K562 (cell line): ENCODE results near the gene SLC37A3. TPM values are rescaled to one million over a fixed set of nuclear protein-coding genes. Genes with fewer than 3 reads are reported as not detected.
A peak's percentile ranks its signal among the peaks of the same experiment; 100 is the strongest.

ENCODE experiments used
- ATF7 ChIP-seq: fragments of 450-650 bp; IDR thresholded peaks from 2 replicates; pipeline ENCODE4 v1.7.1; 2014; ENCODE audit warnings: mild to moderate bottlenecking, moderate library complexity
- ESRRA ChIP-seq: fragments of 450-650 bp; IDR thresholded peaks from 2 replicates; pipeline ENCODE4 v1.6.1; 2014; ENCODE audit warnings: low read depth, mild to moderate bottlenecking, moderate library complexity, borderline replicate concordance
- FOS ChIP-seq: IDR thresholded peaks from 3 replicates; pipeline ENCODE4 v1.6.1; 2011; ENCODE audit not compliant: insufficient read length; ENCODE audit errors: extremely low read depth
- KAT7 ChIP-seq: sonication (generic); formaldehyde crosslinking; IDR thresholded peaks from 2 replicates; pipeline ENCODE4 v1.8.0; 2022; ENCODE audit warnings: missing genetic modification reagents, mild to moderate bottlenecking, borderline replicate concordance
- KDM2B ChIP-seq: fragments of 250-450 bp; sonication (Bioruptor Pico); IDR thresholded peaks from 2 replicates; pipeline ENCODE4 v1.8.0; 2021; ENCODE audit warnings: mild to moderate bottlenecking, moderate library complexity
- KLF10 ChIP-seq: fragments of 250-450 bp; sonication (Bioruptor Pico); IDR thresholded peaks from 2 replicates; pipeline ENCODE4 v1.6.1; 2021; ENCODE audit warnings: matching md5 sums
- MAFG ChIP-seq: fragments of 450-650 bp; conservative IDR thresholded peaks from 2 replicates; pipeline ENCODE4 v1.6.1; 2016; ENCODE audit warnings: missing genetic modification characterization, missing compliant biosample characterization
- MAFK ChIP-seq: IDR thresholded peaks from 2 replicates; pipeline ENCODE4 v1.6.1; 2011; ENCODE audit warnings: low read length, improper control_type of control experiment
- MAZ ChIP-seq, 2 experiments: fragments of 450-650 bp in 1 of 2; sonication (generic) in 1 of 2; formaldehyde crosslinking; IDR thresholded peaks in 1 of 2; conservative IDR thresholded peaks in 1 of 2; 2 replicates each; pipeline versions ENCODE4 v1.4.0 to v1.5.0; 2020; ENCODE audit warnings: mild to moderate bottlenecking in 1 of 2, missing genetic modification reagents in 1 of 2
- OTX1 ChIP-seq: fragments of 450-650 bp; formaldehyde crosslinking; IDR thresholded peaks from 2 replicates; pipeline ENCODE4 v1.4.0; 2022; ENCODE audit warnings: mild to moderate bottlenecking
- POLR2B ChIP-seq: fragments of 450-650 bp; IDR thresholded peaks from 2 replicates; pipeline ENCODE4 v1.6.1; 2018; ENCODE audit warnings: low read depth; ENCODE audit not compliant: partially characterized antibody
- PYGO2 ChIP-seq: fragments of 450-650 bp; IDR thresholded peaks from 2 replicates; pipeline ENCODE4 v1.6.1; 2016; ENCODE audit warnings: mild to moderate bottlenecking, missing genetic modification characterization, moderate library complexity, missing compliant biosample characterization
- SMAD3 ChIP-seq: fragments of 450-650 bp; formaldehyde crosslinking; conservative IDR thresholded peaks from 2 replicates; pipeline ENCODE4 v1.4.0; 2020; ENCODE audit warnings: mild to moderate bottlenecking
- XRCC4 ChIP-seq: IDR thresholded peaks from one replicate; pipeline ENCODE4 v1.6.1; 2011; ENCODE audit not compliant: insufficient read depth, insufficient read length; ENCODE audit errors: extremely low read depth
- ZNF324 ChIP-seq: fragments of 250-450 bp; sonication (Bioruptor Pico); IDR thresholded peaks from 2 replicates; pipeline ENCODE4 v1.4.0; 2020; ENCODE audit warnings: mild to moderate bottlenecking
- ZNF583 ChIP-seq: fragments of 250-450 bp; sonication (Bioruptor Pico); IDR thresholded peaks from 2 replicates; pipeline ENCODE4 v1.4.0; 2020
- polyA plus RNA-seq, 8 experiments: library from polyadenylated mRNA; depleted of rRNA in 4 of 8; stranded (reverse) in 5 of 8; unstranded in 3 of 8; fragments of >200 nt; fragmentation: Nextera tagmentation in 2 of 8; fragmentation: Illumina TruSeq in 1 of 8; extraction: Ambion mirVana in 2 of 8; extraction: Trizol in 1 of 8; gene quantifications; 2 replicates each; pipeline versions ENCODE4 v1.2.1 to v1.2.3, GENCODE V29; 2011 to 2014; ENCODE audit warnings: inconsistent platforms in 1 of 8, missing spikeins in 1 of 8
- total RNA-seq, 7 experiments: library from RNA; depleted of rRNA in 6 of 7; stranded (reverse); fragments of >200 nt in 6 of 7; fragmentation: Illumina TruSeq in 2 of 7; extraction: Trizol in 2 of 7; gene quantifications; 2 replicates each; pipeline versions ENCODE4 v1.2.1 to v1.2.3, GENCODE V29; 2011 to 2021; ENCODE audit warnings: low replicate concordance in 1 of 7
- TF ChIP-seq, protein P1 (sequence below): sonication (generic); formaldehyde crosslinking; IDR thresholded peaks from 2 replicates; pipeline ENCODE4 v1.8.1; 2022; ENCODE audit warnings: missing genetic modification reagents
- TF ChIP-seq, protein P2 (sequence below): fragments of 450-650 bp; IDR thresholded peaks from 2 replicates; pipeline ENCODE4 v1.6.1; 2018; ENCODE audit not compliant: partially characterized antibody
- TF ChIP-seq, protein P3 (sequence below): fragments of 450-650 bp; formaldehyde crosslinking; IDR thresholded peaks from 2 replicates; pipeline ENCODE4 v1.4.0; 2022; ENCODE audit warnings: missing genetic modification characterization
- TF ChIP-seq, protein P4 (sequence below), 2 experiments: fragments of 450-650 bp; conservative IDR thresholded peaks; 2 replicates each; pipeline ENCODE4 v1.6.1; 2017; ENCODE audit warnings: mild to moderate bottlenecking in 2 of 2, moderate library complexity in 2 of 2

Gene SLC37A3
- total and polyA plus RNA-seq, 9 of the 15 experiments (the other 6 are each of a cell fraction or from before 2014, with no cell fraction given), result 11.7 to 59.1 (median 26.8) TPM

DNA sequence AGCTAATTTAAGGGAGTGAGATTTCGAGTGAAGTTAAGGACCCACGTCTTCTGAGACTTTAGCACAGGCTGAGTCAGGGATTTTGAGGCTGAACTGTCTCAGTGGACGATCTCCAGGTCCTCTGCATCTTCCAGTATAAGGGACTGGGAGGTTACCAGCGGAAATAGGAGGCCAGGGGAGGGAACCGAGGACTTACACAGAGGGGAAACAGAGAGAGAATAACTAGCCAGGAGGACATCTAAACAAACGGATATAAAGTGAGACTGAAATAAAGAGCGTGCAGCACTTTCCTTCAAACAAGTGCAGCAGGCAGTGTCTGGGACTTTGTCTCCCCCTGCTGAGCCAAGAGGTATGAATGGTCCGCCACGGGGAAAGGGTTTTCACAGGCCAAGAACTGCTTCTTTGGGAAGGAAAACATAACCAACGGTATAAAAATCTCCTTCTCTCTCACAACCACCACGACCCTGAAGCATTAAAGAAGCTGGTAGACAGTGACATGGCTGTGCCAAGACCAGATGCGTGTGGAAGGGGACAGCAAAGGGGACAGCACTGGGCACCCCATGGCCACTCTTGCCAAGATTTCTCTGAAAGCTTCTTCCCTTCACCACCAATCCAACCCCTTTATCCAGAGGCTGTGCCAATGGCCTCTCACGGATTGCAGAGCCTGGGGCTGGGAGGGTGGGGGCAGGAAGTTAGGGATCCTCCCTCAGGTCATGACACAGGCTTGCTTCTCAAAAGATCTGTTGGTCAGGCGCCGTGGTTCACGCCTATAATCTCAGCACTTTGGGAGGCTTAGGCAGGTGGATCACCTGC, 72.0 kb downstream of the SLC37A3 start (continued):
- TF ChIP-seq MAFK (peak; percentile 73), XRCC4 (no peak), MAFG (tag) (peak; percentile 93), OTX1 (CRISPR knock-in tag) (no peak; the same call in 1 of the 2 replicates), KLF10 (CRISPR knock-in tag) (no peak), PYGO2 (tag) (no peak), SMAD3 (CRISPR knock-in tag) (peak; percentile 29; the same call in 1 of the 2 replicates), KAT7 (CRISPR knock-in tag) (no peak), ATF7 (peak; percentile 25; the same call in 1 of the 2 replicates), ZNF324 (CRISPR knock-in tag) (no peak), ZNF583 (CRISPR knock-in tag) (0 out of 2 replicates have a peak, but pooled peaks have one; percentile 35), POLR2B (no peak), ESRRA (0 out of 2 replicates have a peak, but pooled peaks have one; percentile 35), KDM2B (CRISPR knock-in tag) (no peak), MAZ (CRISPR knock-in tag; conservative IDR thresholded peaks at IDR 0.05 in 1 of 2, IDR thresholded peaks at IDR 0.05 in 1 of 2) (no peak; a peak in 1 of 4 replicates), FOS (no peak)
- TF ChIP-seq, protein P1, sequence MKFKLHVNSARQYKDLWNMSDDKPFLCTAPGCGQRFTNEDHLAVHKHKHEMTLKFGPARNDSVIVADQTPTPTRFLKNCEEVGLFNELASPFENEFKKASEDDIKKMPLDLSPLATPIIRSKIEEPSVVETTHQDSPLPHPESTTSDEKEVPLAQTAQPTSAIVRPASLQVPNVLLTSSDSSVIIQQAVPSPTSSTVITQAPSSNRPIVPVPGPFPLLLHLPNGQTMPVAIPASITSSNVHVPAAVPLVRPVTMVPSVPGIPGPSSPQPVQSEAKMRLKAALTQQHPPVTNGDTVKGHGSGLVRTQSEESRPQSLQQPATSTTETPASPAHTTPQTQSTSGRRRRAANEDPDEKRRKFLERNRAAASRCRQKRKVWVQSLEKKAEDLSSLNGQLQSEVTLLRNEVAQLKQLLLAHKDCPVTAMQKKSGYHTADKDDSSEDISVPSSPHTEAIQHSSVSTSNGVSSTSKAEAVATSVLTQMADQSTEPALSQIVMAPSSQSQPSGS (CRISPR knock-in tag), result no peak
- TF ChIP-seq, protein P2, sequence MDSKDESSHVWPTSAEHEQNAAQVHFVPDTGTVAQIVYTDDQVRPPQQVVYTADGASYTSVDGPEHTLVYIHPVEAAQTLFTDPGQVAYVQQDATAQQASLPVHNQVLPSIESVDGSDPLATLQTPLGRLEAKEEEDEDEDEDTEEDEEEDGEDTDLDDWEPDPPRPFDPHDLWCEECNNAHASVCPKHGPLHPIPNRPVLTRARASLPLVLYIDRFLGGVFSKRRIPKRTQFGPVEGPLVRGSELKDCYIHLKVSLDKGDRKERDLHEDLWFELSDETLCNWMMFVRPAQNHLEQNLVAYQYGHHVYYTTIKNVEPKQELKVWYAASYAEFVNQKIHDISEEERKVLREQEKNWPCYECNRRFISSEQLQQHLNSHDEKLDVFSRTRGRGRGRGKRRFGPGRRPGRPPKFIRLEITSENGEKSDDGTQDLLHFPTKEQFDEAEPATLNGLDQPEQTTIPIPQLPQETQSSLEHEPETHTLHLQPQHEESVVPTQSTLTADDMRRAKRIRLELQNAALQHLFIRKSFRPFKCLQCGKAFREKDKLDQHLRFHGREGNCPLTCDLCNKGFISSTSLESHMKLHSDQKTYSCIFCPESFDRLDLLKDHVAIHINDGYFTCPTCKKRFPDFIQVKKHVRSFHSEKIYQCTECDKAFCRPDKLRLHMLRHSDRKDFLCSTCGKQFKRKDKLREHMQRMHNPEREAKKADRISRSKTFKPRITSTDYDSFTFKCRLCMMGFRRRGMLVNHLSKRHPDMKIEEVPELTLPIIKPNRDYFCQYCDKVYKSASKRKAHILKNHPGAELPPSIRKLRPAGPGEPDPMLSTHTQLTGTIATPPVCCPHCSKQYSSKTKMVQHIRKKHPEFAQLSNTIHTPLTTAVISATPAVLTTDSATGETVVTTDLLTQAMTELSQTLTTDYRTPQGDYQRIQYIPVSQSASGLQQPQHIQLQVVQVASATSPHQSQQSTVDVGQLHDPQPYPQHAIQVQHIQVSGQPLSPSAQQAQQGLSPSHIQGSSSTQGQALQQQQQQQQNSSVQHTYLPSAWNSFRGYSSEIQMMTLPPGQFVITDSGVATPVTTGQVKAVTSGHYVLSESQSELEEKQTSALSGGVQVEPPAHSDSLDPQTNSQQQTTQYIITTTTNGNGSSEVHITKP, result peak; percentile 45
- TF ChIP-seq, protein P3, sequence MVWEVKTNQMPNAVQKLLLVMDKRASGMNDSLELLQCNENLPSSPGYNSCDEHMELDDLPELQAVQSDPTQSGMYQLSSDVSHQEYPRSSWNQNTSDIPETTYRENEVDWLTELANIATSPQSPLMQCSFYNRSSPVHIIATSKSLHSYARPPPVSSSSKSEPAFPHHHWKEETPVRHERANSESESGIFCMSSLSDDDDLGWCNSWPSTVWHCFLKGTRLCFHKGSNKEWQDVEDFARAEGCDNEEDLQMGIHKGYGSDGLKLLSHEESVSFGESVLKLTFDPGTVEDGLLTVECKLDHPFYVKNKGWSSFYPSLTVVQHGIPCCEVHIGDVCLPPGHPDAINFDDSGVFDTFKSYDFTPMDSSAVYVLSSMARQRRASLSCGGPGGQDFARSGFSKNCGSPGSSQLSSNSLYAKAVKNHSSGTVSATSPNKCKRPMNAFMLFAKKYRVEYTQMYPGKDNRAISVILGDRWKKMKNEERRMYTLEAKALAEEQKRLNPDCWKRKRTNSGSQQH (CRISPR knock-in tag), result 0 out of 2 replicates have a peak, but pooled peaks have one; percentile 36
- TF ChIP-seq, protein P4, sequence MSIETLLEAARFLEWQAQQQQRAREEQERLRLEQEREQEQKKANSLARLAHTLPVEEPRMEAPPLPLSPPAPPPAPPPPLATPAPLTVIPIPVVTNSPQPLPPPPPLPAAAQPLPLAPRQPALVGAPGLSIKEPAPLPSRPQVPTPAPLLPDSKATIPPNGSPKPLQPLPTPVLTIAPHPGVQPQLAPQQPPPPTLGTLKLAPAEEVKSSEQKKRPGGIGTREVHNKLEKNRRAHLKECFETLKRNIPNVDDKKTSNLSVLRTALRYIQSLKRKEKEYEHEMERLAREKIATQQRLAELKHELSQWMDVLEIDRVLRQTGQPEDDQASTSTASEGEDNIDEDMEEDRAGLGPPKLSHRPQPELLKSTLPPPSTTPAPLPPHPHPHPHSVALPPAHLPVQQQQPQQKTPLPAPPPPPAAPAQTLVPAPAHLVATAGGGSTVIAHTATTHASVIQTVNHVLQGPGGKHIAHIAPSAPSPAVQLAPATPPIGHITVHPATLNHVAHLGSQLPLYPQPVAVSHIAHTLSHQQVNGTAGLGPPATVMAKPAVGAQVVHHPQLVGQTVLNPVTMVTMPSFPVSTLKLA (conservative IDR thresholded peaks at IDR 0.05), result 0 out of 4 replicates have a peak, but pooled peaks of 1 of the 2 experiments have one; percentile 40
